ENCODE results near the gene KIAA1671.

The KIAA1671 gene

GRCh38 chr22:25032066-25032465 lies 79.5 kb downstream of the KIAA1671 start:
- DNase-seq: no peak

GRCh38 chr22:25035715-25036114 lies 83.2 kb downstream of the KIAA1671 start:
- DNase-seq: no peak

GRCh38 chr22:25038239-25038638 lies 85.7 kb downstream of the KIAA1671 start:
- DNase-seq: no peak

GRCh38 chr22:25038771-25039170 lies 86.3 kb downstream of the KIAA1671 start:
- no peak for DNase-seq

GRCh38 chr22:25039255-25039654 lies 86.7 kb downstream of the KIAA1671 start:
- no peak for DNase-seq

GRCh38 chr22:25039754-25040153 lies 87.2 kb downstream of the KIAA1671 start:
- no peak for DNase-seq

- no peak for DNase-seq
These were observed 92.6 kb downstream of the KIAA1671 start for GRCh38 chr22:25045159-25045558.

GRCh38 chr22:25048071-25048470 lies 95.6 kb downstream of the KIAA1671 start:
- no peak for DNase-seq

GRCh38 chr22:25048659-25049647 lies 96.4 kb downstream of the KIAA1671 start:
- DNase-seq: peak in 33 of 51 donors; percentile 6 to 71 (median 36)

GRCh38 chr22:25049770-25050169 lies 97.3 kb downstream of the KIAA1671 start:
- no peak for DNase-seq

- no peak for DNase-seq
These were observed 98.0 kb downstream of the KIAA1671 start for GRCh38 chr22:25050566-25050965.

GRCh38 chr22:25051073-25051472 lies 98.6 kb downstream of the KIAA1671 start:
- DNase-seq: no peak

GRCh38 chr22:25051983-25052710 lies 99.6 kb downstream of the KIAA1671 start:
- DNase-seq: peak in 7 of 51 donors; percentile 4 to 25 (median 11)

GRCh38 chr22:25053153-25053805 lies 100.8 kb downstream of the KIAA1671 start:
- DNase-seq: no peak

- DNase-seq: peak in 18 of 51 donors; percentile 7 to 62 (median 27)
These were observed 102.5 kb downstream of the KIAA1671 start for GRCh38 chr22:25054943-25055511.

GRCh38 chr22:25057013-25057881 lies 104.7 kb downstream of the KIAA1671 start:
- DNase-seq: peak in 43 of 51 donors; percentile 3 to 70 (median 30)

- DNase-seq: no peak
These were observed 106.9 kb downstream of the KIAA1671 start for GRCh38 chr22:25059438-25059837.

- DNase-seq: peak in 1 of 51 donors; percentile 13
These were observed 108.1 kb downstream of the KIAA1671 start for GRCh38 chr22:25060522-25061071.

- no peak for DNase-seq
These were observed 108.6 kb downstream of the KIAA1671 start for GRCh38 chr22:25061134-25061533.

Data from hypothalamus (tissue), 51 donors.